Endodermal cell (in vitro differentiated cells): ENCODE measurements around the gene PRPF40B. TPM values are rescaled to one million over a fixed set of nuclear protein-coding genes. Genes with fewer than 3 reads are reported as not detected.

Experiments
- DNase-seq: peaks from one replicate; pipeline ENCODE4 v3.0.0-alpha.2; 2017
- H3K27ac ChIP-seq: 2 replicates; pipeline ENCODE4 v1.5.1; 2013; ENCODE audit warnings: mild to moderate bottlenecking, low read depth, low read length, moderate library complexity
- H3K27me3 ChIP-seq: 2 replicates; pipeline ENCODE4 v1.6.1; 2013; ENCODE audit warnings: mild to moderate bottlenecking, low read length, moderate library complexity; ENCODE audit not compliant: insufficient read depth, control insufficient read depth, poor library complexity, severe bottlenecking
- H3K36me3 ChIP-seq: 2 replicates; pipeline ENCODE4 v1.7.0; 2013; ENCODE audit warnings: mild to moderate bottlenecking, low read length, moderate library complexity; ENCODE audit not compliant: control insufficient read depth, insufficient read depth
- H3K4me1 ChIP-seq: one replicate; pipeline ENCODE4 v1.7.0; 2013; ENCODE audit warnings: low read length; ENCODE audit not compliant: control insufficient read depth, insufficient read depth
- H3K4me3 ChIP-seq: 2 replicates; pipeline ENCODE4 v1.5.1; 2013; ENCODE audit warnings: mild to moderate bottlenecking, low read length, moderate library complexity
- H3K9ac ChIP-seq: 2 replicates; pipeline ENCODE4 v1.6.1; 2013; ENCODE audit warnings: mild to moderate bottlenecking, low read length, moderate library complexity; ENCODE audit not compliant: poor library complexity, severe bottlenecking; ENCODE audit errors: extremely low read depth
- H3K9me3 ChIP-seq: 2 replicates; pipeline ENCODE4 v1.6.1; 2013; ENCODE audit warnings: mild to moderate bottlenecking, low read length, moderate library complexity; ENCODE audit not compliant: control insufficient read depth
- H3K27ac Mint-ChIP-seq: 2 replicates; pipeline ENCODE4 v1.8.0; 2020; ENCODE audit warnings: mixed read lengths
- H3K27me3 Mint-ChIP-seq: 2 replicates; pipeline ENCODE4 v1.8.0; 2021; ENCODE audit warnings: mild to moderate bottlenecking, mixed read lengths; ENCODE audit not compliant: insufficient read depth
- H3K36me3 Mint-ChIP-seq: 2 replicates; pipeline ENCODE4 v1.8.0; 2020; ENCODE audit warnings: low read depth, mixed read lengths
- H3K4me1 Mint-ChIP-seq: 2 replicates; pipeline ENCODE4 v1.8.0; 2020; ENCODE audit warnings: mixed read lengths
- H3K4me3 Mint-ChIP-seq: 2 replicates; pipeline ENCODE4 v1.8.0; 2020; ENCODE audit warnings: mild to moderate bottlenecking, moderate library complexity, mixed read lengths
- H3K9me3 Mint-ChIP-seq: 2 replicates; pipeline ENCODE4 v1.8.0; 2020; ENCODE audit warnings: mild to moderate bottlenecking, mixed read lengths
- WGBS, 2 experiments: methylation state at CpG; one replicate each; pipeline versions ENCODE4 v1.1.5 to v1.1.7; 2013; ENCODE audit warnings: missing lambda C conversion rate in 2 of 2, mixed read lengths in 1 of 2; ENCODE audit not compliant: insufficient coverage in 1 of 2, insufficient read length in 1 of 2; 5-methylcytosine and 5-hydroxymethylcytosine counted together
- total RNA-seq, 2 donors: library from RNA; stranded (reverse); fragmentation: NEBNext Ultra II Directional in 1 of 2; extraction: Animal tissue kit (Norgen Biotek cat#: 25700) in 1 of 2; gene quantifications; 2 replicates in 1 of 2; 3 replicates in 1 of 2; pipeline ENCODE4 v1.2.1, GENCODE V29; 2021
- TF ChIP-seq, protein P1 (sequence below): fragments of 200-600 bp; sonication (generic); conservative IDR thresholded peaks from 2 replicates; pipeline ENCODE4 v1.5.0; 2021; ENCODE audit warnings: antibody characterized with exemption, mild to moderate bottlenecking

The PRPF40B gene
- total RNA-seq, 2 donors from 2014 or later = 33.8 to 45.6 TPM

GRCh38 chr12:49636574-49636973 is 13.2 kb downstream of the PRPF40B start:
- 88 to 90% methylated on average over 3 to 13 of the region's 13 CpGs for WGBS, 2 experiments
- Mint-ChIP-seq H3K4me3 (no peak overlapping the region), H3K4me1 (peaks cover 35% of the 10 kb centered on the region), H3K27me3 (no peaks in the 10 kb centered on the region), H3K36me3 (peaks cover 18% of the 10 kb centered on the region), H3K27ac (peak overlapping the region; percentile 77), H3K9me3 (no peaks in the 10 kb centered on the region)
- Histone ChIP-seq H3K27me3 (no peaks in the 10 kb centered on the region), H3K9me3 (no peaks in the 10 kb centered on the region), H3K27ac (no peak overlapping the region), H3K4me1 (peaks cover 12% of the 10 kb centered on the region), H3K4me3 (no peak overlapping the region), H3K9ac (no peak overlapping the region), H3K36me3 (peaks cover 11% of the 10 kb centered on the region)
- TF ChIP-seq, protein P1, sequence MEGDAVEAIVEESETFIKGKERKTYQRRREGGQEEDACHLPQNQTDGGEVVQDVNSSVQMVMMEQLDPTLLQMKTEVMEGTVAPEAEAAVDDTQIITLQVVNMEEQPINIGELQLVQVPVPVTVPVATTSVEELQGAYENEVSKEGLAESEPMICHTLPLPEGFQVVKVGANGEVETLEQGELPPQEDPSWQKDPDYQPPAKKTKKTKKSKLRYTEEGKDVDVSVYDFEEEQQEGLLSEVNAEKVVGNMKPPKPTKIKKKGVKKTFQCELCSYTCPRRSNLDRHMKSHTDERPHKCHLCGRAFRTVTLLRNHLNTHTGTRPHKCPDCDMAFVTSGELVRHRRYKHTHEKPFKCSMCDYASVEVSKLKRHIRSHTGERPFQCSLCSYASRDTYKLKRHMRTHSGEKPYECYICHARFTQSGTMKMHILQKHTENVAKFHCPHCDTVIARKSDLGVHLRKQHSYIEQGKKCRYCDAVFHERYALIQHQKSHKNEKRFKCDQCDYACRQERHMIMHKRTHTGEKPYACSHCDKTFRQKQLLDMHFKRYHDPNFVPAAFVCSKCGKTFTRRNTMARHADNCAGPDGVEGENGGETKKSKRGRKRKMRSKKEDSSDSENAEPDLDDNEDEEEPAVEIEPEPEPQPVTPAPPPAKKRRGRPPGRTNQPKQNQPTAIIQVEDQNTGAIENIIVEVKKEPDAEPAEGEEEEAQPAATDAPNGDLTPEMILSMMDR = no peak
- DNase-seq = no peak

- Mint-ChIP-seq H3K9me3 (no peaks in the 10 kb centered on the region), H3K36me3 (peaks cover 18% of the 10 kb centered on the region), H3K27me3 (no peaks in the 10 kb centered on the region), H3K4me3 (no peak overlapping the region), H3K27ac (peak overlapping the region; percentile 77), H3K4me1 (peaks cover 35% of the 10 kb centered on the region)
- Histone ChIP-seq H3K4me3 (no peak overlapping the region), H3K9me3 (no peaks in the 10 kb centered on the region), H3K36me3 (peaks cover 9% of the 10 kb centered on the region), H3K4me1 (peaks cover 12% of the 10 kb centered on the region), H3K27me3 (no peaks in the 10 kb centered on the region), H3K9ac (no peak overlapping the region), H3K27ac (peak overlapping the region; percentile 14)
- DNase-seq = peak; percentile 92
- TF ChIP-seq, protein P1 = peak; percentile 80
- 45 to 47% methylated on average over 5 to 7 of the region's 9 CpGs for WGBS, 2 experiments
These were observed 13.8 kb downstream of the PRPF40B start for GRCh38 chr12:49636979-49637755.

- Histone ChIP-seq H3K4me3 (no peak overlapping the region), H3K4me1 (peaks cover 6% of the 10 kb centered on the region), H3K9ac (no peak overlapping the region), H3K27ac (peak overlapping the region; percentile 42), H3K36me3 (peaks cover 46% of the 10 kb centered on the region), H3K9me3 (no peaks in the 10 kb centered on the region), H3K27me3 (no peaks in the 10 kb centered on the region)
- TF ChIP-seq, protein P1 = no peak
- no peak for DNase-seq
- Mint-ChIP-seq H3K36me3 (peaks cover 34% of the 10 kb centered on the region), H3K4me1 (peaks cover 32% of the 10 kb centered on the region), H3K4me3 (no peak overlapping the region), H3K27ac (no peak overlapping the region), H3K27me3 (no peaks in the 10 kb centered on the region), H3K9me3 (no peaks in the 10 kb centered on the region)
- WGBS, 2 experiments = 95 to 96% methylated on average over 12 to 17 of the region's 17 CpGs
These were observed 18.5 kb downstream of the PRPF40B start for GRCh38 chr12:49641748-49642369.
